Ascending aorta (tissue), 2 donors: ENCODE results near the gene DCC. TPM values are rescaled to one million over a fixed set of nuclear protein-coding genes. Genes with fewer than 3 reads are reported as not detected.

Source experiments
- DNase-seq, 2 donors: peaks; one replicate each; pipeline ENCODE4 v3.0.0-alpha.2; 2019; ENCODE audit warnings: low spot score in 2 of 2
- H3K27ac ChIP-seq, 2 donors: fragments of 200-600 bp; sonication (generic); one replicate each; pipeline ENCODE4 v1.5.1; 2016 to 2017; ENCODE audit warnings: mild to moderate bottlenecking in 1 of 2
- H3K27me3 ChIP-seq: fragments of 200-600 bp; sonication (generic); one replicate; pipeline ENCODE4 v1.5.1; 2017
- H3K36me3 ChIP-seq, 2 donors: fragments of 200-600 bp; sonication (generic); one replicate each; pipeline ENCODE4 v1.5.1; 2016
- H3K4me1 ChIP-seq, 2 donors: fragments of 200-600 bp; sonication (generic); one replicate each; pipeline ENCODE4 v1.5.1; 2016 to 2017; ENCODE audit warnings: mild to moderate bottlenecking in 1 of 2
- H3K4me3 ChIP-seq, 2 donors: fragments of 200-600 bp; sonication (generic); one replicate each; pipeline ENCODE4 v1.5.1; 2016 to 2017; ENCODE audit warnings: mild to moderate bottlenecking in 1 of 2
- H3K9me3 ChIP-seq, 2 donors: fragments of 200-600 bp; sonication (generic); one replicate each; pipeline ENCODE4 v1.5.1; 2016
- CTCF ChIP-seq, 3 experiments: fragments of 200-600 bp in 2 of 3; fragments of 450-650 bp in 1 of 3; sonication (generic) in 2 of 3; IDR thresholded peaks; one replicate each; pipeline ENCODE4 v1.5.1; 2016 to 2019; ENCODE audit warnings: antibody characterized with exemption in 3 of 3, mild to moderate bottlenecking in 1 of 3, moderate library complexity in 1 of 3
- intact Hi-C: fragments of 100-400 bp; cut with DNase I; formaldehyde crosslinking; loops from one replicate; pipeline ENCODE4 v1.15.1; 2023
- total RNA-seq: library from RNA; depleted of rRNA; stranded (reverse); fragments of >200 nt; gene quantifications from one replicate; pipeline ENCODE4 v1.1.0, GENCODE V29; 2016

Gene DCC
- total RNA-seq, 1 donor from 2014 or later, result not detected

GRCh38 chr18:53283708-53284107, 943.7 kb downstream of the DCC start:
- intact Hi-C loops, result no loop called here
- H3K4me3 ChIP-seq, result no peak overlapping the region
- H3K4me1 ChIP-seq, result no peaks in the 10 kb centered on the region
- TF ChIP-seq CTCF (IDR thresholded peaks at IDR 0.05), result no peak
- no peaks in the 10 kb centered on the region for H3K36me3 ChIP-seq
- no peak overlapping the region for H3K27ac ChIP-seq
- H3K9me3 ChIP-seq, result no peaks in the 10 kb centered on the region
- no peaks in the 10 kb centered on the region for H3K27me3 ChIP-seq
- no peak for DNase-seq

GRCh38 chr18:53305461-53305860, 965.5 kb downstream of the DCC start:
- intact Hi-C loops, result no loop called here

GRCh38 chr18:53319628-53320027, 979.6 kb downstream of the DCC start:
- no peaks in the 10 kb centered on the region for H3K36me3 ChIP-seq
- no peak for TF ChIP-seq CTCF (IDR thresholded peaks at IDR 0.05)
- H3K4me3 ChIP-seq, result no peak overlapping the region
- DNase-seq, result no peak
- intact Hi-C loops, result no loop called here
- no peak overlapping the region for H3K27ac ChIP-seq
- no peaks in the 10 kb centered on the region for H3K27me3 ChIP-seq
- no peaks in the 10 kb centered on the region for H3K9me3 ChIP-seq
- H3K4me1 ChIP-seq, result no peaks in the 10 kb centered on the region

More at GRCh38 chr18:53305461-53305860, 965.5 kb downstream of the DCC start:
- H3K36me3 ChIP-seq, result no peaks in the 10 kb centered on the region
- H3K27ac ChIP-seq, result no peak overlapping the region
- no peaks in the 10 kb centered on the region for H3K27me3 ChIP-seq
- H3K4me1 ChIP-seq, result no peaks in the 10 kb centered on the region
- no peak for TF ChIP-seq CTCF (IDR thresholded peaks at IDR 0.05)
- no peak for DNase-seq
- no peaks in the 10 kb centered on the region for H3K9me3 ChIP-seq
- H3K4me3 ChIP-seq, result no peak overlapping the region

- no peak for DNase-seq
- Histone ChIP-seq H3K27me3 (no peaks in the 10 kb centered on the region), H3K4me3 (no peak overlapping the region), H3K4me1 (no peaks in the 10 kb centered on the region), H3K36me3 (no peaks in the 10 kb centered on the region), H3K9me3 (no peaks in the 10 kb centered on the region), H3K27ac (no peak overlapping the region)
- intact Hi-C loops, result no loop called here
- TF ChIP-seq CTCF (IDR thresholded peaks at IDR 0.05), result no peak
Measured at GRCh38 chr18:53322163-53322562, 982.2 kb downstream of the DCC start.

GRCh38 chr18:53324353-53324752, 984.4 kb downstream of the DCC start:
- no peak for DNase-seq
- Histone ChIP-seq H3K4me3 (no peak overlapping the region), H3K36me3 (no peaks in the 10 kb centered on the region), H3K4me1 (no peaks in the 10 kb centered on the region), H3K9me3 (no peaks in the 10 kb centered on the region), H3K27ac (no peak overlapping the region), H3K27me3 (no peaks in the 10 kb centered on the region)
- no peak for TF ChIP-seq CTCF (IDR thresholded peaks at IDR 0.05)
- intact Hi-C loops, result no loop called here
